Prostate gland (tissue), 2 donors: Measurements from ENCODE around the gene LSM7. TPM values are rescaled to one million over a fixed set of nuclear protein-coding genes. Genes with fewer than 3 reads are reported as not detected.

ENCODE experiments used
- DNase-seq: peaks from one replicate; pipeline ENCODE4 v3.0.0-alpha.2; 2019; ENCODE audit warnings: low spot score
- H3K27ac ChIP-seq, 2 donors: fragments of 200-600 bp; sonication (generic); 2 replicates each; pipeline ENCODE4 v1.5.1; 2017 to 2019
- H3K27me3 ChIP-seq: fragments of 200-600 bp; sonication (generic); replicated peaks from 2 replicates; pipeline ENCODE4 v1.5.1; 2019; ENCODE audit not compliant: insufficient read depth
- H3K36me3 ChIP-seq, 2 donors: fragments of 200-600 bp; sonication (generic); 1 replicate in 1 of 2; 2 replicates in 1 of 2; pipeline versions ENCODE4 v1.5.1 to v1.8.1; 2017 to 2019
- H3K4me1 ChIP-seq: fragments of 200-600 bp; sonication (generic); replicated peaks from 2 replicates; pipeline ENCODE4 v1.5.1; 2019
- H3K4me3 ChIP-seq, 2 donors: fragments of 200-600 bp; sonication (generic); 2 replicates each; pipeline ENCODE4 v1.5.1; 2017 to 2019
- H3K9me3 ChIP-seq: fragments of 200-600 bp; sonication (generic); 2 replicates; pipeline ENCODE4 v1.5.1; 2017
- POLR2A ChIP-seq: fragments of 450-650 bp; IDR thresholded peaks from one replicate; pipeline ENCODE4 v1.6.1; 2016; ENCODE audit warnings: antibody characterized with exemption, mild to moderate bottlenecking
- POLR2AphosphoS5 ChIP-seq: sonication (generic); formaldehyde crosslinking; IDR thresholded peaks from one replicate; pipeline ENCODE4 v1.6.1; 2017; ENCODE audit warnings: antibody characterized with exemption
- WGBS: methylation state at CpG from one replicate; pipeline ENCODE4 v1.1.5; 2018; 5-methylcytosine and 5-hydroxymethylcytosine counted together
- intact Hi-C: fragments of 100-400 bp; cut with DNase I; formaldehyde crosslinking; loops from one replicate; pipeline ENCODE4 v1.14.2; 2022
- total RNA-seq, 2 donors: library from RNA; depleted of rRNA; stranded (reverse); fragments of >200 nt; gene quantifications; one replicate each; pipeline ENCODE4 v1.1.0, GENCODE V29; 2016
- TF ChIP-seq, protein P1 (sequence below), 4 experiments: fragments of 200-600 bp in 2 of 4; fragments of 450-650 bp in 2 of 4; sonication (generic) in 2 of 4; IDR thresholded peaks; 1 replicate in 3 of 4; 2 replicates in 1 of 4; pipeline ENCODE4 v1.5.1; 2016 to 2019; ENCODE audit warnings: antibody characterized with exemption in 4 of 4, mild to moderate bottlenecking in 2 of 4, moderate library complexity in 2 of 4

LSM7 gene
- total RNA-seq, 2 donors from 2014 or later = 125 to 135 TPM

DNA sequence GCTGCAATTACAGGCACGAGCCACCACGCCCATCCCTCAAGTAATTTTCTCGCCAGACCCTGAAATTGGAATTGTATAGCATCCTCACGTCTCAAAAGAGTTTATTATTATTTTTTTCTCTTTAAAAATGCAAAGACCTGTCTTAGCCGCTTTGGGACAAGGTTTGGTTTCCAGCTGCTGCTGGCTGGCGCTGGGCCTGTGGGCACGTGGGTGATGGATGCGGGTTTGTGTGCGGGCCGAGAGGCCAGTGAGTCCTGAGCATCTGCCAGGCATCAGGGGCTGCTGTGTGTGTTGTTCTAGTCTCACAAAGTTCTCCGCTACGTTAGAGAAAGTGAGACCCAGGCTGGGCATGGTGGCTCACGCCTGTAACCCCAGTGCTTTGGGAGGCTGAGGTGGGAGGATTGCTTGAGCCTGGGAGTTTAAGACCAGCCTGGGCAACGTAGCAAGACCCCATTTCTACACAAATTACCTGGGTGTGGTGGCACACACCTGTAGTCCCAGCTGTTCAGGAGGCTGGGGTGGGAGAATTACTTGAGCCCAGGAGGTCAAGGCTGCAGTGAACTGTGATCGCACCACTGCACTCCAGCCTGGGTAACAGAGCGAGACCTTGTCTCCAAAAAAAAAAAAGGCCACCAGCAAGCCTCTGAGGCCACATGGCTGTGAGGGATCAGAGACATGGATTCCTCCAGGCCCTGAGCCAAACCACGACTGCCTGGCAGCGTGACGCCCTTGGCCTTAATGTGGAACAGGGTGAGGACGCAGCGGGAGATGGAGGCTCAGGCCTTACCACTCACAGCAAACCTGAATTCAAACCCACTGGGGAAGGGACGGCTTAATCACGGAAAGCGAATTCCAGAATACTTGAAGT lies 27.0 kb upstream of the LSM7 start:
- intact Hi-C loops = no loop called here
- Histone ChIP-seq H3K27ac (no peak overlapping the region), H3K36me3 (no peaks in the 10 kb centered on the region), H3K4me3 (no peak overlapping the region), H3K9me3 (no peaks in the 10 kb centered on the region), H3K4me1 (no peaks in the 10 kb centered on the region), H3K27me3 (peaks cover 3% of the 10 kb centered on the region)
- WGBS = 89% methylated on average over 24 of the region's 24 CpGs
- no peak for DNase-seq
- TF ChIP-seq, protein P1, sequence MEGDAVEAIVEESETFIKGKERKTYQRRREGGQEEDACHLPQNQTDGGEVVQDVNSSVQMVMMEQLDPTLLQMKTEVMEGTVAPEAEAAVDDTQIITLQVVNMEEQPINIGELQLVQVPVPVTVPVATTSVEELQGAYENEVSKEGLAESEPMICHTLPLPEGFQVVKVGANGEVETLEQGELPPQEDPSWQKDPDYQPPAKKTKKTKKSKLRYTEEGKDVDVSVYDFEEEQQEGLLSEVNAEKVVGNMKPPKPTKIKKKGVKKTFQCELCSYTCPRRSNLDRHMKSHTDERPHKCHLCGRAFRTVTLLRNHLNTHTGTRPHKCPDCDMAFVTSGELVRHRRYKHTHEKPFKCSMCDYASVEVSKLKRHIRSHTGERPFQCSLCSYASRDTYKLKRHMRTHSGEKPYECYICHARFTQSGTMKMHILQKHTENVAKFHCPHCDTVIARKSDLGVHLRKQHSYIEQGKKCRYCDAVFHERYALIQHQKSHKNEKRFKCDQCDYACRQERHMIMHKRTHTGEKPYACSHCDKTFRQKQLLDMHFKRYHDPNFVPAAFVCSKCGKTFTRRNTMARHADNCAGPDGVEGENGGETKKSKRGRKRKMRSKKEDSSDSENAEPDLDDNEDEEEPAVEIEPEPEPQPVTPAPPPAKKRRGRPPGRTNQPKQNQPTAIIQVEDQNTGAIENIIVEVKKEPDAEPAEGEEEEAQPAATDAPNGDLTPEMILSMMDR (IDR thresholded peaks at IDR 0.05) = no peak
- no peak for TF ChIP-seq POLR2A
- no peak for TF ChIP-seq POLR2AphosphoS5

GRCh38 chr19:2354670-2355069 lies 26.3 kb upstream of the LSM7 start:
- Histone ChIP-seq H3K27me3 (peaks cover 1% of the 10 kb centered on the region), H3K4me3 (no peak overlapping the region), H3K36me3 (no peaks in the 10 kb centered on the region), H3K9me3 (no peaks in the 10 kb centered on the region), H3K4me1 (no peaks in the 10 kb centered on the region), H3K27ac (no peak overlapping the region)
- 94% methylated on average over 17 of the region's 17 CpGs for WGBS
- no peak for DNase-seq
- intact Hi-C loops = no loop called here
- TF ChIP-seq, protein P1 (IDR thresholded peaks at IDR 0.05) = no peak
- TF ChIP-seq POLR2A (no peak), POLR2AphosphoS5 (no peak)

- TF ChIP-seq, protein P1 (IDR thresholded peaks at IDR 0.05) = no peak
- TF ChIP-seq POLR2A (no peak), POLR2AphosphoS5 (no peak)
- Histone ChIP-seq H3K4me1 (no peaks in the 10 kb centered on the region), H3K4me3 (no peak overlapping the region), H3K27ac (no peak overlapping the region), H3K9me3 (no peaks in the 10 kb centered on the region), H3K36me3 (no peaks in the 10 kb centered on the region), H3K27me3 (no peaks in the 10 kb centered on the region)
- intact Hi-C loops = no loop called here
- 86% methylated on average over 32 of the region's 34 CpGs for WGBS
- no peak for DNase-seq
Observed at GRCh38 chr19:2353887-2354592, 25.7 kb upstream of the LSM7 start.

GRCh38 chr19:2353159-2353886 lies 24.9 kb upstream of the LSM7 start:
- no peaks in the 10 kb centered on the region for H3K27me3 ChIP-seq
- no peaks in the 10 kb centered on the region for H3K36me3 ChIP-seq
- no peak overlapping the region for H3K27ac ChIP-seq
- TF ChIP-seq, protein P1 (IDR thresholded peaks at IDR 0.05) = no peak
- TF ChIP-seq POLR2A = no peak
- no peak for TF ChIP-seq POLR2AphosphoS5
- H3K4me3 ChIP-seq = no peak overlapping the region
- no peaks in the 10 kb centered on the region for H3K4me1 ChIP-seq
- WGBS = 89% methylated on average over 45 of the region's 45 CpGs
- no peaks in the 10 kb centered on the region for H3K9me3 ChIP-seq
- no peak for DNase-seq
- intact Hi-C loops = no loop called here
